AG04450 (cell line): Measurements from ENCODE around the gene BRI3BP. TPM values are rescaled to one million over a fixed set of nuclear protein-coding genes. Genes with fewer than 3 reads are reported as not detected.

Experiments used
- CTCF ChIA-PET: fragments of 300-600, 350-600 bp; formaldehyde crosslinking; extraction: SDS; loops from one replicate; lab custom pipeline; 2022; ENCODE audit warnings: antibody characterized with exemption, inconsistent platforms; lab: Charles Lee
- POLR2A ChIA-PET: fragments of 350-600 bp; formaldehyde crosslinking; extraction: SDS; loops from one replicate; lab custom pipeline; 2021; ENCODE audit warnings: antibody characterized with exemption, inconsistent platforms; lab: Yijun Ruan, JAX
- DNase-seq: peaks from one replicate; pipeline ENCODE4 v3.0.0-alpha.2; 2011; ENCODE audit warnings: low read depth, low spot score
- H3K27ac ChIP-seq: one replicate; pipeline ENCODE4 v1.5.1; 2012; ENCODE audit warnings: low read depth, low read length, control low read depth
- H3K27me3 ChIP-seq: one replicate; pipeline ENCODE4 v1.6.0; 2012; ENCODE audit warnings: low read length; ENCODE audit not compliant: control insufficient read depth, insufficient read depth
- H3K4me3 ChIP-seq: 2 replicates; pipeline ENCODE4 v1.5.1; 2011; ENCODE audit warnings: mild to moderate bottlenecking, low read depth, low read length, control low read depth
- H3K9me3 ChIP-seq: 2 replicates; pipeline ENCODE4 v1.5.1; 2012; ENCODE audit warnings: low read length; ENCODE audit not compliant: control insufficient read depth, insufficient read depth
- CTCF ChIP-seq: IDR thresholded peaks from 2 replicates; pipeline ENCODE4 v1.5.1; 2011; ENCODE audit warnings: low read depth, low read length, control low read depth, inconsistent platforms
- polyA plus RNA-seq: library from polyadenylated mRNA; depleted of rRNA; stranded (reverse); fragments of >200 nt; gene quantifications from 2 replicates; pipeline ENCODE4 v1.2.3, GENCODE V29; 2011

BRI3BP gene
- polyA plus RNA-seq, 1 experiment: 2.9 TPM

DNA sequence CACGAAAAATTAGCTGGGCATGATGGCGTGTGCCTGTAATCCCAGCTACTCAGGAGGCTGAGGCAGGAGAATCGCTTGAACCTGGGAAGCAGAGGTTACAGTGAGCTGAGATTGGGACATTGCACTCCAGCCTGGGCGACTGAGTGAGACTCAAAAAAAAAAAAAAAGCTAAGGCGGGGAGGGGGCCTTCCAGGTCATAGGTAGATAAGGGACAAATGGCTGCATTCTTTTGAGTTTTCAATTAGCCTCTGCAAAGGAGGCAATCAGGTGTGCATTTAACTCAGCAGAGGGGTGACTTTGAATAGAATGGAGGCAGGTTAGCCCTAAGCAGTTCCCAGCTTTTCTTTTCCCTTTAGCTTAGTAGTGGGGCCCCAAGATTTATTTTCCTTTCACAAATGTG lies 71.0 kb downstream of the BRI3BP start:
- DNase-seq: no peak
- no peak overlapping the region; the same call in 1 of the 2 replicates for H3K4me3 ChIP-seq
- POLR2A ChIA-PET: interaction anchor here (1.2 kb wide), 1 partner anchor 15 kb away, joined by 3 read pairs; no protein-coding TSS in a partner anchor
- CTCF ChIA-PET: interaction anchor here (0.8 kb wide), 1 partner anchor 124 kb away, joined by 3 read pairs; no protein-coding TSS in a partner anchor
- H3K27ac ChIP-seq: no peak overlapping the region
- H3K27me3 ChIP-seq: peaks cover 6% of the 10 kb centered on the region
- no peaks in the 10 kb centered on the region; the same call in 1 of the 2 replicates for H3K9me3 ChIP-seq
- no peak for TF ChIP-seq CTCF

DNA sequence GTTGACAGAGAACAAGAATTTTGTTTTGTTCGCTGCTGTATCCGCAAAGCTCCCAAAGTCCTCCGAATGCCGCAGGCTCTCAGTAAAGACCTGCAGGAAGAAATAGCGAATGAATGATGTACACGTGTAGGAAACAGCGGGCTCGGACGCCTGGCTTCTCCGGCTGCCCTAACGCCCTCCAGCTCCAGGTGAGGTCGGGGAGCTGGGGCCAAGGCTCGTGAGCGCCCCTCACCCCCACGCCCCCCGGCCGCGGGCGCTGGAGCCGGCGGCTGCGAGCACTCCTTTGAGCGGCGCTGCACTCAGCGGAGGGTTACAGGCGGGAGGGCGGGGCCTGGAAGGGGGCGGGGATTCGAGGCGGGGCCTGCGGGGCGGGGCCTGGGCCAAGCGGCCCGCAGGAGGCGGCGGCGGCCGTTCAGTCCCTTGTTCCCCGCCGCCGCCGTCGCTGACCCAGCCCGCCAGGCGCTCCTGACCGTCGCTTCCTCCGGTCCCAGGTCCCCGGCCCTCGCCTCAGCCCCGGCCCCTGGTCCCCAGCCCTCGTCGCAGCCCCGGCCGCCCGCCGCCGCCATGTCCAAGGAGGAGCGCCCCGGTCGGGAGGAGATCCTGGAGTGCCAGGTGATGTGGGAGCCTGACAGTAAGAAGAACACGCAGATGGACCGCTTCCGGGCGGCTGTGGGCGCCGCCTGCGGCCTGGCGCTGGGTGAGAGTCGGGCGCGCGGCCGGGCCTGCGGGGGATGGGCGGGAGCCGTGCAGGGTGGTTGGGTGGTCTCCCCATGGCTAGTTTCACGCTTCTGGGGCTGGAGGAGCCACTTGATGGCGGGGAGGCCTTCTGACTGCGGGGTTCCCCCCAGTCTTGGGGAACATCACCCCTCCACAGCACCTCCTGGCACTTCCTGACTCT lies 71.8 kb downstream of the BRI3BP start, which contains the start of gene AACS:
Gene AACS (plus strand): TSS at position 415 of the 898 bp plus-strand sequence. CDS start 150 bp downstream, at position 565.
- Histone ChIP-seq H3K4me3 (peak within 1 kb of the TSS; percentile 84), H3K27ac (no peak within 1 kb of the TSS), H3K27me3 (peaks cover 6% of the 10 kb centered on the region), H3K9me3 (no peaks in the 10 kb centered on the region; the same call in 1 of the 2 replicates)
- peak; percentile 13 for DNase-seq
- CTCF ChIA-PET: interaction anchor here (0.5 to 0.8 kb wide), 2 partner anchors 125 to 136 kb away, joined by 3 read pairs; no protein-coding TSS in a partner anchor
- no peak for TF ChIP-seq CTCF
- POLR2A ChIA-PET: interaction anchor here (1.2 kb wide), 1 partner anchor 16 kb away, joined by 3 read pairs; no protein-coding TSS in a partner anchor

GRCh38 chr12:125065919-125066570 lies 72.6 kb downstream of the BRI3BP start:
- DNase-seq: no peak
- Histone ChIP-seq H3K4me3 (peak overlapping the region; percentile 84), H3K9me3 (no peaks in the 10 kb centered on the region; the same call in 1 of the 2 replicates), H3K27me3 (peaks cover 5% of the 10 kb centered on the region), H3K27ac (no peak overlapping the region)
- CTCF ChIA-PET: interaction anchor here (0.5 kb wide), 1 partner anchor 135 kb away, joined by 3 read pairs; no protein-coding TSS in a partner anchor
- POLR2A ChIA-PET: no interaction called here
- TF ChIP-seq CTCF: no peak

- no peak for DNase-seq
- no peak for TF ChIP-seq CTCF
- Histone ChIP-seq H3K9me3 (no peaks in the 10 kb centered on the region), H3K27ac (no peak overlapping the region), H3K4me3 (no peak overlapping the region), H3K27me3 (no peaks in the 10 kb centered on the region)
- ChIA-PET CTCF (no interaction called here), POLR2A (interaction anchor here (0.7 kb wide), 1 partner anchor 103 kb away, joined by 4 read pairs; no protein-coding TSS in a partner anchor)
Measured at GRCh38 chr12:125068391-125068790, 74.9 kb downstream of the BRI3BP start.
